Loucy (cell line): Measurements from ENCODE around the gene SLC25A12.

ENCODE experiments used
- CTCF ChIP-seq: fragments of 200-600 bp; sonication (generic); conservative IDR thresholded peaks from 2 replicates; pipeline ENCODE4 v1.5.1; 2014; ENCODE audit warnings: mild to moderate bottlenecking, antibody characterized with exemption, low read length
- EZH2phosphoT487 ChIP-seq: fragments of 200-600 bp; IDR thresholded peaks from 2 replicates; pipeline ENCODE4 v1.6.1; 2018; ENCODE audit warnings: antibody characterized with exemption, mild to moderate bottlenecking, moderate library complexity, borderline replicate concordance

- TF ChIP-seq CTCF: no peak
- no peak for TF ChIP-seq EZH2phosphoT487
Observed at GRCh38 chr2:171785450-171785849, 108.6 kb downstream of the SLC25A12 start.
